ENCODE data around the gene AUTS2. TPM values are rescaled to one million over a fixed set of nuclear protein-coding genes. Genes with fewer than 3 reads are reported as not detected.

AUTS2 gene
- total RNA-seq, 2 experiments from 2014 or later: 2.4 to 3.0 TPM

GRCh38 chr7:70569335-70569819, 971.1 kb downstream of the AUTS2 start:
- no peaks in the 10 kb centered on the region for H3K9me3 Mint-ChIP-seq (ENCODE audit: low read depth)
- no peaks in the 10 kb centered on the region for H3K36me3 Mint-ChIP-seq (ENCODE audit: low read depth)
- H3K27me3 Mint-ChIP-seq: no peaks in the 10 kb centered on the region
- CTCF ChIA-PET: no interaction called here
- POLR2A ChIA-PET: no interaction called here
- DNase-seq (no peak), ATAC-seq (no peak)
- H3K4me3 Mint-ChIP-seq: no peak overlapping the region
- intact Hi-C loops (cut with DNase I, micrococcal nuclease): no loop called here
- no peak overlapping the region for H3K27ac Mint-ChIP-seq
- H3K4me1 Mint-ChIP-seq: no peaks in the 10 kb centered on the region

- Mint-ChIP-seq H3K36me3 (ENCODE audit: low read depth) (no peaks in the 10 kb centered on the region), H3K27ac (no peak overlapping the region), H3K4me3 (no peak overlapping the region), H3K27me3 (no peaks in the 10 kb centered on the region), H3K9me3 (ENCODE audit: low read depth) (no peaks in the 10 kb centered on the region), H3K4me1 (no peaks in the 10 kb centered on the region)
- ATAC-seq (no peak), DNase-seq (no peak)
- POLR2A ChIA-PET: no interaction called here
- intact Hi-C loops (cut with DNase I, micrococcal nuclease): no loop called here
- CTCF ChIA-PET: no interaction called here
Observed at GRCh38 chr7:70570029-70570428, 971.8 kb downstream of the AUTS2 start.

DNA sequence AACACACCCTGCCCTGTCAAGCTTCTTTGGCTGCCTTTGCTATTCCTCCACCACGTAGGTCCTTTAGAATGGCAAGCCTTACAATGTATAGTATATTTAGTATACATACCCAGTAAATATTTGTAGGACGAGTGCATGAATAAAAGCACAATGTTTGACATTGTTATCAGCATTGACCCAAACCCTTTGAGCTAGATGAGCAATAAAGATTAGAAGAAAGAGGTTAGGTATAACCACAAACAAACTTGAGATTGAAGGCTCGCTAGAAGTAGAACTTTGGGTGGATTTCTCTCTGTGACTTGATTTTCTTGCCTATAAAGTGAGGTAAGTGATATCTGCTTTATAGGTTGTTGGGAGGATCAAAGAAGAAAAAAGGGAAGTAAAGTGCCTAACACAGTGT, 972.7 kb downstream of the AUTS2 start:
- ATAC-seq: no peak

DNA sequence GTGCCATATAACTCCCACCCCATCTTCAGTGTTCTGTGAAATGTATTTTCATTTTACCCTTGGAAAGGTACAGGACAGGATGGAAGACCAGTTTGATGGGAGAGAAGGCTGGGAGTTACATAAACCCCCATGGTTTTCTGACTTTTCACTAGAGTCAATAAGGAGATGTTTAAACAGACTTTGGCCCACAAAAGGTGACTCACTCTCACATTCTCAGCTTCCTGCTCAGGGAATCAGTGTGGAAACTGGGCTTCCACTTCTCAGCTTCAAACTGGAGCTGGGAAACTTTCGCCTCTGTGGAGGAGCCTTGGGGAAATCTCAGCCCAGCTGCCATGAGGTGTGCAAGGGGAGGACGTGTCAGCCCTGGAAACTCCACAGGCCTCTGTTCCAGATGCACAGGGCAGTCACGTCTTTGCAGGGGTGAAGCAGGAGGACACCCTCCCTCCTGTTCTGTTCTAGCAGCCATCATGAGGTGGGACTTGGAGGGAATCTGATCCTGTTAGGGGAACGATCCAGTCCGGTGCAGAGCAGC, 973.2 kb downstream of the AUTS2 start:
- Mint-ChIP-seq H3K27ac (no peak overlapping the region), H3K36me3 (ENCODE audit: low read depth) (no peaks in the 10 kb centered on the region), H3K4me1 (no peaks in the 10 kb centered on the region), H3K4me3 (no peak overlapping the region), H3K9me3 (ENCODE audit: low read depth) (no peaks in the 10 kb centered on the region), H3K27me3 (no peaks in the 10 kb centered on the region)
- DNase-seq (no peak), ATAC-seq (no peak)
- POLR2A ChIA-PET: no interaction called here
- CTCF ChIA-PET: no interaction called here
- intact Hi-C loops (cut with DNase I, micrococcal nuclease): no loop called here

More for the DNA sequence above, 972.7 kb downstream of the AUTS2 start:
- Mint-ChIP-seq H3K27ac (no peak overlapping the region), H3K4me3 (no peak overlapping the region), H3K4me1 (no peaks in the 10 kb centered on the region), H3K27me3 (no peaks in the 10 kb centered on the region), H3K9me3 (ENCODE audit: low read depth) (no peaks in the 10 kb centered on the region), H3K36me3 (ENCODE audit: low read depth) (no peaks in the 10 kb centered on the region)
- no peak for DNase-seq
- POLR2A ChIA-PET: no interaction called here
- intact Hi-C loops (cut with DNase I, micrococcal nuclease): no loop called here
- CTCF ChIA-PET: no interaction called here

- ChIA-PET POLR2A (no interaction called here), CTCF (no interaction called here)
- DNase-seq (no peak), ATAC-seq (no peak)
- Mint-ChIP-seq H3K9me3 (ENCODE audit: low read depth) (no peaks in the 10 kb centered on the region), H3K27me3 (no peaks in the 10 kb centered on the region), H3K27ac (no peak overlapping the region), H3K4me1 (no peaks in the 10 kb centered on the region), H3K36me3 (ENCODE audit: low read depth) (no peaks in the 10 kb centered on the region), H3K4me3 (no peak overlapping the region)
- intact Hi-C loops (cut with DNase I, micrococcal nuclease): no loop called here
Observed at GRCh38 chr7:70571961-70572360, 973.7 kb downstream of the AUTS2 start.

GRCh38 chr7:70572571-70572970, 974.3 kb downstream of the AUTS2 start:
- ChIA-PET CTCF (no interaction called here), POLR2A (no interaction called here)
- no peaks in the 10 kb centered on the region for H3K9me3 Mint-ChIP-seq (ENCODE audit: low read depth)
- no peaks in the 10 kb centered on the region for H3K36me3 Mint-ChIP-seq (ENCODE audit: low read depth)
- no peak overlapping the region for H3K27ac Mint-ChIP-seq
- no peak overlapping the region for H3K4me3 Mint-ChIP-seq
- DNase-seq: no peak
- no peaks in the 10 kb centered on the region for H3K4me1 Mint-ChIP-seq
- no peaks in the 10 kb centered on the region for H3K27me3 Mint-ChIP-seq
- no peak for ATAC-seq
- intact Hi-C loops (cut with DNase I, micrococcal nuclease): no loop called here

- intact Hi-C loops (cut with DNase I, micrococcal nuclease): no loop called here
- Mint-ChIP-seq H3K9me3 (ENCODE audit: low read depth) (no peaks in the 10 kb centered on the region), H3K27me3 (no peaks in the 10 kb centered on the region), H3K4me1 (no peaks in the 10 kb centered on the region), H3K4me3 (no peak overlapping the region), H3K36me3 (ENCODE audit: low read depth) (no peaks in the 10 kb centered on the region), H3K27ac (no peak overlapping the region)
- CTCF ChIA-PET: interaction anchor here (0.7 to 0.8 kb wide), 2 partner anchors 27 to 300 kb away, joined by 3 read pairs; no protein-coding TSS in a partner anchor
- POLR2A ChIA-PET: no interaction called here
- no peak for DNase-seq
- ATAC-seq: no peak
Observed at GRCh38 chr7:70573071-70573661, 974.9 kb downstream of the AUTS2 start.

GRCh38 chr7:70573696-70574095, 975.4 kb downstream of the AUTS2 start:
- DNase-seq (no peak), ATAC-seq (no peak)
- ChIA-PET POLR2A (no interaction called here), CTCF (interaction anchor here (0.7 to 0.8 kb wide), 2 partner anchors 26 to 300 kb away, joined by 3 read pairs; no protein-coding TSS in a partner anchor)
- intact Hi-C loops (cut with DNase I, micrococcal nuclease): no loop called here
- H3K27ac Mint-ChIP-seq: no peak overlapping the region
- H3K27me3 Mint-ChIP-seq: no peaks in the 10 kb centered on the region
- no peak overlapping the region for H3K4me3 Mint-ChIP-seq
- no peaks in the 10 kb centered on the region for H3K4me1 Mint-ChIP-seq
- no peaks in the 10 kb centered on the region for H3K9me3 Mint-ChIP-seq (ENCODE audit: low read depth)
- no peaks in the 10 kb centered on the region for H3K36me3 Mint-ChIP-seq (ENCODE audit: low read depth)

DNA sequence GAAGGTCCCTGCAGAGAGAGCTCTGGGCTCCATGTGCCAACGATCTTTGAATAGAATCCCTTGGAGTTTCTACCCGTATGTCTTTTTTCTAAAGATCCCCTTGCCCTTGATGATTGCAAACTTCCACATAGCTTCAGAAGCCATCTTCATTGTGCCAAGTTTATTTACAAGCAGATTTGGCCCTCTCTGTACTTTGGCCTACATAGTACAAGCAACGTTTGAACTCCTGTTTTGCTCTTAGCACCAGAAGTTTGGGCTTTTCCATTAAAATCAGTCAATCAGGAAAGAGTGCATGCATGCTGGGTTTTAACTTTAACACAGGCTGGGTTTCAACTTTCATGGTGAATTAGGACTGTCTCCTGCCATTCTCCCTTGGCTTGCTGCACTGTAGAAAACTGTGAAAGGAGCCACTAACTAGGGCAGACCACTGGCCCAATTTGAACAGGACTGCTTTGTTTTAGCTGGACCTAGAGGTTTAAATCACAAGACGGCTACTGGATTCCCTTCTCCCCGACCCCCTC, 976.1 kb downstream of the AUTS2 start:
- intact Hi-C loops (cut with DNase I, micrococcal nuclease): no loop called here
- H3K4me1 Mint-ChIP-seq: no peaks in the 10 kb centered on the region
- ChIA-PET POLR2A (no interaction called here), CTCF (no interaction called here)
- H3K9me3 Mint-ChIP-seq (ENCODE audit: low read depth): no peaks in the 10 kb centered on the region
- DNase-seq: no peak
- H3K4me3 Mint-ChIP-seq: no peak overlapping the region
- no peak overlapping the region for H3K27ac Mint-ChIP-seq
- no peak for ATAC-seq
- no peaks in the 10 kb centered on the region for H3K27me3 Mint-ChIP-seq
- H3K36me3 Mint-ChIP-seq (ENCODE audit: low read depth): no peaks in the 10 kb centered on the region

- Mint-ChIP-seq H3K27me3 (no peaks in the 10 kb centered on the region), H3K36me3 (ENCODE audit: low read depth) (no peaks in the 10 kb centered on the region), H3K4me1 (no peaks in the 10 kb centered on the region), H3K9me3 (ENCODE audit: low read depth) (no peaks in the 10 kb centered on the region), H3K27ac (no peak overlapping the region), H3K4me3 (no peak overlapping the region)
- ChIA-PET CTCF (no interaction called here), POLR2A (interaction anchor here (0.6 kb wide), 1 partner anchor 39 kb away, joined by 4 read pairs; no protein-coding TSS in a partner anchor)
- DNase-seq (no peak), ATAC-seq (no peak)
- intact Hi-C loops (cut with DNase I, micrococcal nuclease): no loop called here
Observed at GRCh38 chr7:70574970-70575799, 976.9 kb downstream of the AUTS2 start.

GRCh38 chr7:70577078-70577477, 978.8 kb downstream of the AUTS2 start:
- CTCF ChIA-PET: no interaction called here
- no peak for DNase-seq
- no peak overlapping the region for H3K4me3 Mint-ChIP-seq
- no peaks in the 10 kb centered on the region for H3K36me3 Mint-ChIP-seq (ENCODE audit: low read depth)
- POLR2A ChIA-PET: interaction anchor here (0.6 kb wide), 1 partner anchor 85 kb away, joined by 3 read pairs; no protein-coding TSS in a partner anchor
- intact Hi-C loops (cut with DNase I, micrococcal nuclease): no loop called here
- no peak for ATAC-seq
- H3K9me3 Mint-ChIP-seq (ENCODE audit: low read depth): no peaks in the 10 kb centered on the region
- H3K4me1 Mint-ChIP-seq: no peaks in the 10 kb centered on the region
- no peak overlapping the region for H3K27ac Mint-ChIP-seq
- no peaks in the 10 kb centered on the region for H3K27me3 Mint-ChIP-seq

DNA sequence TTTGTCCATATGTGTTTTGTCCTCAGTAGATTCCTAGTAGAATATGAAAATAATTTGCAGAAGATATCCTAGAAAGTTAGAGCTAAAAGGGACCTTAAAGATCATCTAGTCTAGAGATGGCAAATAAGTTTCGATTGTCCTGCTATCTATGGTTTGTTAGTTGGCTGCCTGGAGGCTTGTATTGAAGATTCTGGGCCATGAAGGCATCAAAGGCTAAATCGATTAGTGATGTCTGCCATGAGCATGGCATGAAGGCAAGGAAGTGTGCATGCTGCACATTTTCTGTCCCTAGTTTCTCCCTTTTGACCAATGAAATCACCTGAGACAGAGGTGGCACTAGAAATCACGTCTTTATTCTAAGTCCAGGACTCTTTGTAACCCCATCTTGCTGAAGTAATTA, 979.9 kb downstream of the AUTS2 start:
- DNase-seq: no peak
- Mint-ChIP-seq H3K4me3 (no peak overlapping the region), H3K4me1 (no peaks in the 10 kb centered on the region), H3K9me3 (ENCODE audit: low read depth) (no peaks in the 10 kb centered on the region), H3K36me3 (ENCODE audit: low read depth) (no peaks in the 10 kb centered on the region), H3K27me3 (no peaks in the 10 kb centered on the region), H3K27ac (no peak overlapping the region)
- intact Hi-C loops (cut with DNase I, micrococcal nuclease): no loop called here
- no peak for ATAC-seq
- POLR2A ChIA-PET: no interaction called here
- CTCF ChIA-PET: no interaction called here
